HG02623 (cell line): ENCODE measurements around the gene ALMS1.
"Not testable (repeated sequence)": the region's sequence is repeated elsewhere in the genome, so short reads cannot be mapped to it uniquely, and the experiment has no call there.

Source experiments
- ATAC-seq: cut with Tn5 transposase; IDR thresholded peaks from one replicate; pipeline ENCODE4 v1.9.1; 2021; ENCODE audit warnings: moderate library complexity; ENCODE audit not compliant: unreplicated experiment

ALMS1 gene, protein sequence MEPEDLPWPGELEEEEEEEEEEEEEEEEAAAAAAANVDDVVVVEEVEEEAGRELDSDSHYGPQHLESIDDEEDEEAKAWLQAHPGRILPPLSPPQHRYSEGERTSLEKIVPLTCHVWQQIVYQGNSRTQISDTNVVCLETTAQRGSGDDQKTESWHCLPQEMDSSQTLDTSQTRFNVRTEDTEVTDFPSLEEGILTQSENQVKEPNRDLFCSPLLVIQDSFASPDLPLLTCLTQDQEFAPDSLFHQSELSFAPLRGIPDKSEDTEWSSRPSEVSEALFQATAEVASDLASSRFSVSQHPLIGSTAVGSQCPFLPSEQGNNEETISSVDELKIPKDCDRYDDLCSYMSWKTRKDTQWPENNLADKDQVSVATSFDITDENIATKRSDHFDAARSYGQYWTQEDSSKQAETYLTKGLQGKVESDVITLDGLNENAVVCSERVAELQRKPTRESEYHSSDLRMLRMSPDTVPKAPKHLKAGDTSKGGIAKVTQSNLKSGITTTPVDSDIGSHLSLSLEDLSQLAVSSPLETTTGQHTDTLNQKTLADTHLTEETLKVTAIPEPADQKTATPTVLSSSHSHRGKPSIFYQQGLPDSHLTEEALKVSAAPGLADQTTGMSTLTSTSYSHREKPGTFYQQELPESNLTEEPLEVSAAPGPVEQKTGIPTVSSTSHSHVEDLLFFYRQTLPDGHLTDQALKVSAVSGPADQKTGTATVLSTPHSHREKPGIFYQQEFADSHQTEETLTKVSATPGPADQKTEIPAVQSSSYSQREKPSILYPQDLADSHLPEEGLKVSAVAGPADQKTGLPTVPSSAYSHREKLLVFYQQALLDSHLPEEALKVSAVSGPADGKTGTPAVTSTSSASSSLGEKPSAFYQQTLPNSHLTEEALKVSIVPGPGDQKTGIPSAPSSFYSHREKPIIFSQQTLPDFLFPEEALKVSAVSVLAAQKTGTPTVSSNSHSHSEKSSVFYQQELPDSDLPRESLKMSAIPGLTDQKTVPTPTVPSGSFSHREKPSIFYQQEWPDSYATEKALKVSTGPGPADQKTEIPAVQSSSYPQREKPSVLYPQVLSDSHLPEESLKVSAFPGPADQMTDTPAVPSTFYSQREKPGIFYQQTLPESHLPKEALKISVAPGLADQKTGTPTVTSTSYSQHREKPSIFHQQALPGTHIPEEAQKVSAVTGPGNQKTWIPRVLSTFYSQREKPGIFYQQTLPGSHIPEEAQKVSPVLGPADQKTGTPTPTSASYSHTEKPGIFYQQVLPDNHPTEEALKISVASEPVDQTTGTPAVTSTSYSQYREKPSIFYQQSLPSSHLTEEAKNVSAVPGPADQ (N-terminal part only)

DNA sequence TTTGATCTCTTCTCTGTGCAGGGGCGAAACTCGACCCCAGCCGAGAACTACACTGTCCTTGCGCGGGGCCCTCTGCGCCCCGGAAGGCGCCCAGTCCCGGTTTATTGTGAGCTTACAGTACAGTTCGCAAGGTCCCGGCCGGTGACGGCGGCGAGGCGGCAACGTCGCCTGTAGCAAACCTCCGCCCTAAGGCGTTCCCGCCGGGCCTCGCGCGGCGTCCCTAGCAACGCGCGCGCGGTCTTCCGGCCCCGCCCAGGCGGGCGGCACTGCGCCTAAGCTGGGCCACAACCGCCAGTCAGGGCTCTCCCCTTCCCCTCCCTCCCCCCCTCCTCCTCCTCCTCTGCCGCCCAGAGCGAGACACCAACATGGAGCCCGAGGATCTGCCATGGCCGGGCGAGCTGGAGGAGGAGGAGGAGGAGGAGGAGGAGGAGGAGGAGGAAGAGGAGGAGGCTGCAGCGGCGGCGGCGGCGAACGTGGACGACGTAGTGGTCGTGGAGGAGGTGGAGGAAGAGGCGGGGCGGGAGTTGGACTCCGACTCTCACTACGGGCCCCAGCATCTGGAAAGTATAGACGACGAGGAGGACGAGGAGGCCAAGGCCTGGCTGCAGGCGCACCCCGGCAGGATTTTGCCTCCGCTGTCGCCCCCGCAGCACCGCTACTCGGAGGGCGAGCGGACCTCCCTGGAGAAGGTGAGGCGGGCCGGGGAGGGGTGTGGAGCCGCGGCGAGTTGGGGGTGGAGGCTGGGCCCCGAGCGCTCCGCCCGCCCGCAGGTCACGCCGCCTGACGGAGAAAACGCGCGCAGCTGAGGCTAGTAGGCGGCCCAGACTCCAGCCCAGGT lies at the start of gene ALMS1:
TSS of gene ALMS1 (plus strand) at position 333 of the 838 bp plus-strand sequence. CDS start at position 366, 33 bp downstream.
- peak; percentile 82 for ATAC-seq

DNA sequence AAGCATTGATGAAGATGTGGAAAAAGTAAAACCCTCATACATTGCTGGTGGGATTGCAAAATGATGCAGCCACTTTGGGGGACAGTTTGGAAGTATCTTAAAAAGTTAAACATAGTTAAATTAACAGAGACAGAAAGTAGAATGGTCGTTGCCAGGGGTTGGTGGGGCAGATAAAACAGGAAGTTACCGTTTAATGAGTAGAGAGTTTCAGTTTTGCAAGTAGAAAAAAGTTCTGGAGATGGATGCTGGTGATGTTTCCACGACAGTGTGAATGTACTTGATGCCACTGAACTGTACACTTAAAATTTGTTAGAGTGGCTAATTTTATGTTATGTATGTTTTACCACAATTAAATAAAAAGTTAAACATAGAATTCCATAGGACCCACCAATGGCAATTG lies 47.8 kb upstream of the ALMS1 start:
- ATAC-seq, result no peak

DNA sequence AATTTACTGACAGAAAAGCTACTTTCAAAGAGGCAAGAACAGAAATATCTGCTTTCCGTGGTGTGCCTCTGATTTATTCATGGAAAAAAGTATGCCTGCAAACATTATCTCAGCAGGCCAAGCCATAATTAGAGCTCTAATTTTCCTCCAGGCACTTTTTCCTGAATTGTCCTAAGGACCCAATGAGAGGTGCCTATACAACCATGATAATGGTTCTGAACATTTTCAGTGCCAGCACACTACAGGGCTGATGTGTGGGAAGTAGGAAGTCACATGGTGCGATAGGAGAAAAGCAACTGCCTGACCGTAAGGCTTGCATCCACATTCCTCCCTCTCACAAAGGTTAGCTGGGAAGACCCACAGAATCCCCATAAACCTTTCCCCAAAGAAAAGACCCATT lies 46.4 kb upstream of the ALMS1 start:
- no peak for ATAC-seq

DNA sequence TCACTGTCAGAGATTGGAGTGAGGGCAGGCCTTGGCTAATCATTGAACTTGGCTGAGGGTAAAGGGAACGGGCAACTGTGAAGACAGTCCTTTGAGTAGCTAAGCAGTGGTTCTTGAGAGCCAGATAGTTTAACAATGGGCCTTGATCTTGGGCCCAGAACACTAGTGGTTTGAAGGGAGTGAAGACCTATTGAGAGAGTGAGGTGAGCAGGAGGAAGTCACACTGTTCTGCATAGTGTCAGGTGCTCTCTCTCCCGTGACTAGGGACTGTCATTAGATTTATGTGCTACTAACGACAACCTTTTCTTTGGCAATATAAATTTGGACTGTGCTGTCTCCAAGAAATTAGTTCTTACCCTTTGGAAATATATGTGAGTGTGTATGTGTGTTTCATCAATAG lies 44.6 kb upstream of the ALMS1 start:
- ATAC-seq, result no peak

DNA sequence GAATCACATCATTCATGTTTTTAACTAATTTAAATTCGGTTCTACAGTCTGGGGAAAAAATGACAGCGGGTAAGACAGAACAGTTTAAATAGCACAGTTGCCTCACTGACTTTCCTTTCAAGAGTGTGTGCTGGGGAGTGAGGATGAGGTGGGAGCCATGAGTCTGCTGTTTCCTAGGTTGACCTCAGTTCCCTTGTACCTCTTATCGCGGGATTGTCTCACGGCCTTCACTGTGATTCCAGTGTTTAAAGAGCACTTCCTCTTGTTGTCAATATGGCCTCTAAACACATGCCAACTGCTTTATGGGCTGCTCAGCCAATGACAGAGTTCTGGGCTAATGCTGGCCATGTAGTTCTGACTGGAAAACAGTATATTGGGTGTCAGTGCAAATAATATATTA lies 41.6 kb upstream of the ALMS1 start:
- ATAC-seq, result no peak

DNA sequence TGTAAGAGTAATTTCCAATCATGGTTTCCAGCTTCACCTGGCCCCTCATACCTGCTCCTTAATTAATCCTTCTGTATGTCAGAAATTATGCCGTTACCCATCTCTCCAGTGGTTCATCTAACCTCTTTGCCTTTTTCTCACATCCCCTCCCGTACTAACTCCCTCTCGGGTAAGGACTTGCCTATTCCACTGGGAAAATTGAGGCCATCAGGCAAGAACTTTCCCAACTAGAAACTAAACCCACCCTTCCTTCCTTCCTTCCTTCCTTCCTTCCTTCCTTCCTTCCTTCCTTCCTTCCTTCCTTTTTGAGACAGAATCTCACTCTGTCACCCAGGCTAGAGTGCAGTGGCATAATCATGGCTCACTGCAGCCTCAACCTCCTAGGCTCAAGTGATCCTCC lies 40.9 kb upstream of the ALMS1 start:
- ATAC-seq, result not testable (repeated sequence)

DNA sequence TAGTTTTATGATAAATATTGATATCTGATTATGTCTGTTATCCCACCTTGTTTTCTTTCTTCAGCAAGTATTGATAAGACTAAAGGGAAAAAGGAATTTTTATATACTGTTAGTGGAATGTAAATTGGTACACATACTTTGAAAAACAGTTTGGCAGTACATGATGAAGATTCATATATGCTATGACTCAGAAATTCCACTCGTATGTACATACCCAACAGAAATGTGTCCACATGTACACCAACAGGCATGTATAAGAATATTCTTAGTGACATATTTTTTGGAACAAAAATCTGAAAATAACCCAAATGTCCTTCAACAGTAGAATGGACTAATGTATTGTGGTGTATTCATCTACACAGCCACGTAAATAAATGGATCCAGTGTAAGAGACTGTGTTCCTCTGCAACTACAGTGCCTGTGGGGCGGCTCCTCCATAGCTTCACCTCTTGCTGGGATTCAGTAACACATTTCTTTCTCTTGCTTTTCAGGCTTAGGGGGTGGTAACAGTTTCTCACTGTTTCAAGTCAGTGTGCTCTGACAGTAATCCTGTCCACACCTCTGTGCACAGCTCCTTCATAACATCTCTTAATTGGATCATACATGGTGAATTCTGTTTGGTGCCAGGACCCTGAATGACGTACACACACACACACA lies 35.5 kb upstream of the ALMS1 start:
- no peak for ATAC-seq

DNA sequence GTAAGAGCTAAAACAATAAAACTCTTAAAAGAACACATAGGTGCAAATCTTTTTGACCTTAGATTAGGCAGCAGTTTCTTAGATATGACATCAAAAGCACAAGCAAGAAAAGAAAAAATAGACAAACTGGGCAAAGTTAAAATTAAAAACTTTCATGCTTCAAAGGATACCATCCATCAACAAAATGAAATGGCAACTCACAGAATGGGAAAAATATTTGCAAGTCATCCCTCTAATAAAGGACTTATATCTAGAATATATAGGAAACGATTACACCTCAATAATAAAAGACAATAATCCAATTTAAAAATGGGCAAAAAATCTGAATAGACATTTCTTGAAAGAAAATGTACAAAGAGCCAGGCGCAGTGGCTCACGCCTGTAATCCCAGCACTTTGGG lies 29.5 kb upstream of the ALMS1 start:
- no peak for ATAC-seq

DNA sequence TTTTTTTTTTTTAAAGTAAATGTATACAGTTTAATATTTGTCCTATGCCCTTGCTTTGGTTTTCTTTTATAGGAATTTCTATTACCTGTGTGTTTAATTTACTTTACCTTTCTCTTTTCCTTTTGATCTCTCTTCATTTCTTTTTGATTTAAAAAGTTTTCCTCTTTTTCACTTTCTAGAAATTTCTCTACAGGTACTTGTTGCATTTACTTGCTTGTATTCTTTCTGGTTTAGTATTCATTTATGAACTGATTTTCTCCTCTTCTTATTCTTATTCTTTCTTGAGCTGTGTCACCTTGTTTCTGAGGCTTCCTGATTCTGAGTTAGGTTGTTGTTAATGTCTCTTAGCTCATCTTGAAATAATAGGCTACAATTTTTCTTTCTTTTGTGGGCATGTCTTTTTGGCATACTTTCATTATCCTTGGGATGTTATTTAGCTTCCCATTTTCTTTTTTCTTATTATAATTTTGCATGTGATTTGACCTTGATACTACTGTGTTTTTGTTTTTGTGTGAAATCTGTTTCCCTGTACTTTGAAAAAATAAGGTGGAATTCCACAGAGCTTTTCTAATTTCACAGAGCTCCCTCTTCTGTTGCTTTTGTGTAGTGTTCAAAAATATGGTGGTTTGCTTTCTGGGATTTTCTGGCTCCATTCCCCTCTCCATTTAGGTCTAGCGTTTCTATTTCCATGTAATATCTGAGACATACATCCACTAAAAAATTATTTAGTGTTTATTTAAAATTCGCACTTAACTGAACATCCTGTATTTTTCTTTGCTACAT lies 25.5 kb upstream of the ALMS1 start:
- no peak for ATAC-seq

DNA sequence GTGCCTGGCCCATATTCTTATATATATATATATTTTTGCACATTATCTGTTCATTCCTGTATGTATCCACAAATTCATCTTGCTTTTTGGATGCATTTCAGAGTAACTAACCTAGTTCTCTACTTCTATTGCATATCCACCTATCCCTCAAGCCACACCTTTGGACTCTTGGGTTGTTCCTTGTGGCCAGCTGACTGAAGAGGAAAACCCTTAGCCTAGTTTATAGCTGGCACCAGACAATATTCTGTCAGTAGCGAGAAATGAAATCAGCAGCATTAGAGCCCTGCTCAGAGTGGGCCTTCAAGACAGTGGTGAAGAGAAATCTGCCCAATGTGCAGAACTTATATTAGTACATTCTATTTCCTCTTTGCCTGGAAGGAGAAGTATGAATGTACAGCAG lies 19.6 kb upstream of the ALMS1 start:
- ATAC-seq, result no peak

DNA sequence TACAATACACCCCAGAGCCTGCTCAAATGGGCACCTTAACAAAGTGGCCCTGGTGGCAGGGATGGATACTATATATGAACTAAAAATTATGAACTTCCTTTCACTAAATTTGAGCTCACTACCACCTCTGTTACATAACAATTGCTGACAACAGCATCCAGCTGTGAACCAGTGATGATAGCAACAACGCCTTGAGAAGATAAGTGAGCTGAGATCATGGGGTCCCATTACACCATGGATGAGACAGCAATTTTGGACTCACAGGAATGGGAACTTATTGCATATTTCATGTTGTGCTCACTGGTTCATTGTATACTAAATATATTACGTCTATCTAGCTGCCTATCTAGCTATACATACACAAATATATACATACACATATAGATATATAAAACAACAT lies 16.9 kb upstream of the ALMS1 start:
- ATAC-seq, result no peak

DNA sequence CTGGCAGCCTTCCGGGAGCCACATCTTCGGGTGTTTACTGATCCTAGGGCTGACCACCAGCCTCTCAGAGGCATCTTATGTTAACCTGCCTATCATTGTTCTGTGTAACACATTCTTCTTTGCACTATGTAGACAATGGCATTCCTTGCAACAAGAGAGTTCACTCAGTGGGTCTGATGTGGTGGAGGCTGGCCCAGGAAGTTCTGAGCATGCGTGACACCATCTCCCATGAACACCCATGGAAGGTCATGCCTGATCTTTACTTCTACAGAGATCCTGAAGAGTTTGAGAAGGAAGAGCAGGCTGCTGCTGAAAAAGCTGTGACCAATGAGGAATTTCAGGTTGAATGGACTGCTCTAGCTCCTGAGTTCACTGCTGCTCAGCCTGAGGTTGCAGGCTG lies 15.3 kb upstream of the ALMS1 start:
- no peak for ATAC-seq

DNA sequence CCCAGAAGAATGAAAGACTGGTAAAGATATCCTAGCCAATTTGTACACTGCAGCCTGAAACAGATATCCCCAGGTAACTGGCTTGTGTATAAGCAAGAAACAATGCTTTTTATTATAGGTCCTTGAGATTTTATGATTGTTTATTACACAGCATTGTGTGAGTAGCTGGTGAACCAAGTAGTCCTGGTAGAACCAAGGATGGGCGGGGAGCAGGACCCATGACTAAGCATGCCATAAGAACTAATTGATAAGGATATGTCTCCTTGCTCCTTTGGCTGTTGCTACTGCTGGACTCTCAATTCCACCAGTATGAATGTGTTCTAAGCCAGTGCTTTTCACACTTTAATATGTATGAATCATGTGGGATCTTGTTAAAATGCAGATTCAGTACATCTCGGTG lies 12.3 kb upstream of the ALMS1 start:
- no peak for ATAC-seq

DNA sequence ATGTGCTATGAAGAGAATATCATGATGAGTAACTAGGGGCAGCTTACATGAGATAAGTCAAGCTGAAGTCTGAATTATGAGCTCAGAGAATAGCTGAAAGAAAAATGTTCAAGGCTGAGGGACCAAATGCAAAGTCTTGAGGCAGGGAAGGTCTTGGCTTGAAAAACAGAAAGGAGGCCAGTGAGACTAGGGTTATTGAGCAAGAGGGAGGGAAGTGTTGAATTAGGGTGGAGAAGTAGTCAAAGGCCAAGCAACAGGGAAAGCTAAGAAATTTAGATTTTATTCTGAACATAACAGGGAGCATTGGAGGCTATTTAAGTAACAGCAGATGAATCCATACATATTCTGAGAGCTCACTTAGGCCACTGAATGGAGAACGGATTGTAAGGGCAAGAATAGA lies 11.4 kb upstream of the ALMS1 start:
- ATAC-seq, result no peak

DNA sequence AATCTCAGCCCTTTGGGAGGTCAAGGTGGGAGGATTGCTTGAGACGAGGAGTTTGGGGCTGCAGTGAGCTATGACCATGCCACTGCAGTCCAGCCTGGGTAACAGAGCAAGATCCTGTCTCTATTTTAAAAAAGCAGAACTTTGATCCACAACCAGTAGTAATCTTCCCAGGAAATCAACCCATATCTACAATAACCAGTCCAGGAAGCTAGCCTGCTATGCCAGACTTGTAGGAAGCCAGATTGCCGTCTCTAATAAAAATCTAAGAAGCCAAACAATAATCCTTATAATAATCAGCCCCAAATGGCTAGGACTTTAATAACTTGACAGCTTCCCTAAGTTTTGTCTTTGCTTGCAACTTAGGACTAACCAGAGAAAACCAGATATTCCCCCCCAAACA lies 9.0 kb upstream of the ALMS1 start:
- no peak for ATAC-seq

DNA sequence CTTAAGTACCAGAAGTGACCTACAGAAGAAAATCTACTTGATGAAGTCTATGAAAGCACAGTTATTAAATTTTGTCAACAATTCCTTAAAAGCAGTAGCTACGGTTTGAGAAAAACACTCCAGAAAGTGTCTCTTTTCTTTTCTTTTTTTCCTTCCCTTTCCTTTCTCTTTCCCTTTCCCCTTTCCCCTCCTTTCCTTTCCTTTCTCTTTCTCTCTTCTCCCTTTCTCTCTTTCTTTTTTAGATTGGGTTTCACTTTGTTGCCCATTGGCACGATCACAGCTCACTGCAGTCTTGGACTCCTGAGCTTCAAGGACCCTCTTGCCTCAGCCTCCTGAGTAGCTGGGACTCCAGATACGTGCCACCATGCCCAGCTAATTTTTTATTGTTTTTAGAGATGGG lies 2.6 kb upstream of the ALMS1 start:
- no peak for ATAC-seq

DNA sequence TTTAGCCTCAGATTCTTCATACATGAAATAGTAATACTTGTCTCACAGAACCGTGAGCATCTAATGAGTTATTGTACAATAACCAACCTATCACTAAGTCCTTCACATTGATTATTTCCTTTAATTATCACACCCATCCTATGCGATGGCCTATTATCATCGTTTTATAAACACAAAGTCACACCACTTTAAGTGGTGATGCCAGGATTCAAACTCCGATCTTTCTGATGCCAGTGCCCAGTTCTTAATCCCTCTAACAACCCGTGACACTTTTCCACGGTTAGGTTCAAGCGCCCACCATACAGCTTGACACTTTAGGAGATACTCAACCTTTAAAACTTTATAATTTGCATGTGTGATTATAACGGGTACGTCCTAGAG lies 523 bp upstream of the ALMS1 start:
- no peak for ATAC-seq

DNA sequence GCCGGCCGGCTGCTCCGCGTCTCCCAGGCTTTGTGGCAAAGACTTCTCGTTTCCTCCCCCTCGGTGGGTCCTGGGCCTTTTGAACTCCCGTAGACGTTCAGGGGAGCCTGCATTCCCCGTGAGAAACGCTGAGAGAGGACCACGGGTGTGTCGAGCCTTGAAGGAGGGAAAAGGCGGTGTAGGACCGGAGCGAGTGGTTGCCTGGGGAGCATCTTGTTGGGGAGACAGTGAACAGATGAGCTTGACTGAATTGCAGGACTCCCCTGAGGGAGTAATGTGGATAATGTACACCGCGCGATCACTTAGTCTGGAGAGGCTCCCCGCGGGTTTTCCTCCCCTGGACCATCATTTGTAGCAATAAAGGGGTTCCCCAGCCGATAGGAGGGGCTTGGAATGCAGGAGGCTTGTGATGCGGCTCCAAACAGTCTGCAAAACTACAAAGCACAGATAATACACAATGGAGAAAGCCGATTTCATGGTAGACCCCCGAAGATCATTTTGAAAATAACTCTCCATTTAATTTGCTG lies 769 bp downstream of the ALMS1 start:
- peak; percentile 9 for ATAC-seq
